ENCODE measurements around the gene TRERF1. TPM values are rescaled to one million over a fixed set of nuclear protein-coding genes. Genes with fewer than 3 reads are reported as not detected.
A peak's percentile ranks its signal among the peaks of the same experiment; 100 is the strongest.

TRERF1 gene
- total RNA-seq, 1 donor from 2014 or later = 13.2 TPM

DNA sequence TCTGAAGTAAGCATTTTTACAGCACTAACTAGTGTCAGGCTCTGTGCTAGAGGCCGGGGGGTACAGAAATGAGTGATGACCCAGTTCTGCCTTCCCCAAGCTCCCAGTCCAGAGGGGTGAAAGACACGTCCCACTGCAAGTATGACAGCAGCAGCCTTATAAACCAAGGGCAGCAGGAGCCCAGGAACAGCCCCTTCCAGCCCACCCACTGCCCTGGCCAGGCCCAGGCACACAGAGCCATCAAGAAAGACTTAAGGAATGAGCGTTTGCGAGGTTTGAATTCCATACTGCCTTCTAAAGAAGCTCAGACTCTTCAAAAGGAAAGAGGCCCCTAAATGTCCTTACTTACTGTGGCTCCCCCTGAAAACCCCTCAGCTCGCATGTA is 10.0 kb downstream of the TRERF1 start:
- H3K4me1 Mint-ChIP-seq (ENCODE audit: unreplicated experiment) = peaks cover 62% of the 10 kb centered on the region
- H3K27me3 Mint-ChIP-seq = no peaks in the 10 kb centered on the region
- H3K27ac Mint-ChIP-seq = peak overlapping the region; percentile 93
- H3K4me3 Mint-ChIP-seq = peak overlapping the region; percentile 53
- no peaks in the 10 kb centered on the region for H3K9me3 Mint-ChIP-seq
- no peak for DNase-seq (ENCODE audit: extremely low spot score, unreplicated experiment)
- peaks cover 4% of the 10 kb centered on the region for H3K36me3 Mint-ChIP-seq
- TF ChIP-seq, protein P1, sequence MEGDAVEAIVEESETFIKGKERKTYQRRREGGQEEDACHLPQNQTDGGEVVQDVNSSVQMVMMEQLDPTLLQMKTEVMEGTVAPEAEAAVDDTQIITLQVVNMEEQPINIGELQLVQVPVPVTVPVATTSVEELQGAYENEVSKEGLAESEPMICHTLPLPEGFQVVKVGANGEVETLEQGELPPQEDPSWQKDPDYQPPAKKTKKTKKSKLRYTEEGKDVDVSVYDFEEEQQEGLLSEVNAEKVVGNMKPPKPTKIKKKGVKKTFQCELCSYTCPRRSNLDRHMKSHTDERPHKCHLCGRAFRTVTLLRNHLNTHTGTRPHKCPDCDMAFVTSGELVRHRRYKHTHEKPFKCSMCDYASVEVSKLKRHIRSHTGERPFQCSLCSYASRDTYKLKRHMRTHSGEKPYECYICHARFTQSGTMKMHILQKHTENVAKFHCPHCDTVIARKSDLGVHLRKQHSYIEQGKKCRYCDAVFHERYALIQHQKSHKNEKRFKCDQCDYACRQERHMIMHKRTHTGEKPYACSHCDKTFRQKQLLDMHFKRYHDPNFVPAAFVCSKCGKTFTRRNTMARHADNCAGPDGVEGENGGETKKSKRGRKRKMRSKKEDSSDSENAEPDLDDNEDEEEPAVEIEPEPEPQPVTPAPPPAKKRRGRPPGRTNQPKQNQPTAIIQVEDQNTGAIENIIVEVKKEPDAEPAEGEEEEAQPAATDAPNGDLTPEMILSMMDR (conservative IDR thresholded peaks at IDR 0.05) = no peak

DNA sequence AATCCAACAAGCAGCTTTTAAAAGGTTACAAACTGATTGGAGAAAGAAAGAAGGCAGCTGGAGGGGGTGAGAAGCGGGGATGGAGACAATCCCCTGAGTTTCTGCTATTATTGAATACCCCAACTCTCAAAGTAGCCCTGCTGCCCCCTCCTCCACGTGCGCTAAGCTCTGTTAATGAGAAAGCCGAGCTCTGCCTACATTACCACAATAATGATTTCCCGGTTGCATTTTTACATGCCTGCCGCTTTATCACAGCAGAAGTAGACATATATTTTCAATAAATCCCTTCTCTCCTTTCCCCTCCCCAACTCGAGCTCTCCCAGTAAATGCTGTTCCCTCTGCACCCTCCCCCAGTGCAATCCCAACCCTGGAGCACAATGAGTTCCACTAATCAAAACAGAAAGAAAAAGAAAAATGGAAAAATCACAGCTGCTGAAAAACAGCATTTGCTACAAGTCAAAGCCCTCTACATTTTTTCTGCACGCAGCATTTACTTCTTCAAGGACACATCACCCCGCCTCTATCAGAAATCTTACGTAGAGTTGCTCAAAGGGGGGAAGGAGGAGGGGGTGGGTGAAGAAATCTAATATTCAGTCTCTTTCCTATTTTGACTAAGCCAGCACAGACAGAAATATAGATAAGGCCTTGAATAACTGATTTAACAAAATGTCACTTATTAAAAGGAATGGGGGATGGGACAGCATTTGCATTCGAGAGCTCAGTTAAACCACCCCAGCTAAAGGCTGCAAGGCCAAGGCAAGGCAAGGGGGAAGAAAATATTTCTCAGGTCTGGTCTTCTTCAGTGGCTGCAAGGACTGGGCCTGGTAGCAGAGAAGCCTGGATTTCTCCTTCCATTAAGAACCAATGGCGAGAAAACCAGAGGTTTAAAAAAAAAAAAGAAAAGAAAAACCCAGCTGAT is 10.7 kb downstream of the TRERF1 start:
- Mint-ChIP-seq H3K27me3 (no peaks in the 10 kb centered on the region), H3K9me3 (no peaks in the 10 kb centered on the region), H3K36me3 (peaks cover 4% of the 10 kb centered on the region), H3K27ac (peak overlapping the region; percentile 93), H3K4me1 (ENCODE audit: unreplicated experiment) (peaks cover 62% of the 10 kb centered on the region), H3K4me3 (peak overlapping the region; percentile 84)
- TF ChIP-seq, protein P1 (conservative IDR thresholded peaks at IDR 0.05) = no peak
- DNase-seq (ENCODE audit: extremely low spot score, unreplicated experiment) = no peak

DNA sequence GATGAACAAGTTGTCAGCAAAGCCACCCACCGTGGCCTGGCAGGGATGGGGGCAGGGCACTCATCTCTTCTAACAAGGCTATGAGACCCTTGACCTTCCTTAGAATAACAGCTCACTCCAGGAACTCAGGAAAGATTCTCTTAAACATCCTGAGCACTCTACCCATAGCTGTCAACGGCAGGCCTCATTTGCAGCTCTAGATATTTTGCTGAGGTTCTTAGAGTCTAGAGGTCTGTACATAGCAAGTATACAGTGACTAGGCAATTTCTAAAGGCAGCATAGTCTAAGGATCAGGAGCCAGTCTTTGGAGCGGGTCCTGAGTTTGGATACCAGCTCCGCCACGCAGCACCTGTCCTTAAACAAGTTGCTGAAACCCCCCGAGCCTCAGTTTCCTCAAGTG is 11.7 kb downstream of the TRERF1 start:
- H3K4me1 Mint-ChIP-seq (ENCODE audit: unreplicated experiment) = peaks cover 55% of the 10 kb centered on the region
- H3K9me3 Mint-ChIP-seq = no peaks in the 10 kb centered on the region
- TF ChIP-seq, protein P1 (conservative IDR thresholded peaks at IDR 0.05) = no peak
- H3K27ac Mint-ChIP-seq = peak overlapping the region; percentile 93
- no peaks in the 10 kb centered on the region for H3K27me3 Mint-ChIP-seq
- peaks cover 2% of the 10 kb centered on the region for H3K36me3 Mint-ChIP-seq
- no peak for DNase-seq (ENCODE audit: extremely low spot score, unreplicated experiment)
- peak overlapping the region; percentile 84 for H3K4me3 Mint-ChIP-seq

DNA sequence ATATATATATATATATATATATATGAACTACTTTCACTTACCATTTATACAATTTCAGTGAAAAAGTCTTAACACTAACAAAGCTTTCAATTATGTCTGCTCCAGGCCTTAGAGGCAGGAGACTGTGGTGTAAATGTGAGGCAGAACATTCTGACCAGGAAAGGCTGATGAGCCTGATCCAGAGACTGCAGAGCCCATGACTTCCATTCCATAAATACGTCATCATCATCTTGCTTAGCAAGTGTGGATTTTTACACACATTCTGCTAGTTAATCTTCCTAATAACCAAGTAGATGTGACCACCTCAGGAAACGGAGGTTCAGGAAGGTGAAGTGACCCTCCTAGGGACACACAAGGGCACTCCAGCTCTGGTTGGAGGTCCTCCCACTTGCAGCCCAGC is 14.9 kb downstream of the TRERF1 start:
- DNase-seq (ENCODE audit: extremely low spot score, unreplicated experiment) = no peak
- Mint-ChIP-seq H3K27ac (no peak overlapping the region), H3K4me1 (ENCODE audit: unreplicated experiment) (peaks cover 32% of the 10 kb centered on the region), H3K27me3 (no peaks in the 10 kb centered on the region), H3K4me3 (no peak overlapping the region), H3K9me3 (peaks cover 12% of the 10 kb centered on the region), H3K36me3 (peaks cover 17% of the 10 kb centered on the region)
- TF ChIP-seq, protein P1 (conservative IDR thresholded peaks at IDR 0.05) = no peak

DNA sequence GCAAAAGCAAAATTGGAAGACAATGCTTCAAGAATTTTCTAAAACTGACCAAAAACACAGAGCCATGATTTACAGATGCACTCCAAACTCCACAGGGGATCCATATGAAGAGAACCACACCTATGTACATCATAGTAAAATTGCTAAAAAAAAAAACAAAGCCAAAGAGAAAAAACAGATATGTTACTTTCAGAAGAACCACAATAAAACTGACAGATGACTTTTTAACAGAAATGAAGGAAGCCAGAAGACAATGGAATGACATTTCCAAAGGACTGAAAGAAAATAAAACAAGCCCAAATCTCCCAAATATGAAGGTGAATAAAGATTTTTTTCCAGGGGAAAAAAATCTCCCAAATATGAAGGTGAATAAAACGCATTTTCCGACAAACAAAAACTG is 17.5 kb downstream of the TRERF1 start:
- TF ChIP-seq, protein P1 (conservative IDR thresholded peaks at IDR 0.05) = no peak
- no peak for DNase-seq (ENCODE audit: extremely low spot score, unreplicated experiment)
- Mint-ChIP-seq H3K27me3 (no peaks in the 10 kb centered on the region), H3K27ac (no peak overlapping the region), H3K4me3 (no peak overlapping the region), H3K9me3 (peaks cover 12% of the 10 kb centered on the region), H3K4me1 (ENCODE audit: unreplicated experiment) (peaks cover 20% of the 10 kb centered on the region), H3K36me3 (peaks cover 23% of the 10 kb centered on the region)
